Measurements from ENCODE around the gene TOPBP1.

- no peak for TF ChIP-seq POLR2AphosphoS5 (IDR thresholded peaks at IDR 0.05)
- TF ChIP-seq CTCF (IDR thresholded peaks at IDR 0.05) = no peak
- no peak for TF ChIP-seq POLR2A (IDR thresholded peaks at IDR 0.05; ENCODE audit: low read depth)
- no peak for TF ChIP-seq EP300 (IDR thresholded peaks at IDR 0.05)
Observed at GRCh38 chr3:133572158-133573053, 89.3 kb downstream of the TOPBP1 start.

Data from esophagus muscularis mucosa (tissue), 4 donors.